Activated CD4-positive, alpha-beta T cell treated with anti-CD3 and anti-CD28 coated beads for 48 hours (primary cell): ENCODE data around the gene B3GALT6.

Experiments
- DNase-seq: peaks from one replicate; pipeline ENCODE4 v3.0.0-alpha.2; 2020

B3GALT6 gene

GRCh38 chr1:1232796-1233566 is 944 bp downstream of the B3GALT6 start:
- no peak for DNase-seq

- DNase-seq, result no peak
Observed at GRCh38 chr1:1233567-1233892, 1.5 kb downstream of the B3GALT6 start.

GRCh38 chr1:1234180-1234808 is 2.3 kb downstream of the B3GALT6 start:
- DNase-seq, result no peak

- no peak for DNase-seq
Observed at GRCh38 chr1:1235016-1235744, 3.1 kb downstream of the B3GALT6 start.

- DNase-seq, result no peak
Observed at GRCh38 chr1:1236176-1236763, 4.2 kb downstream of the B3GALT6 start.

- no peak for DNase-seq
Observed at GRCh38 chr1:1236945-1237873, 5.2 kb downstream of the B3GALT6 start.

GRCh38 chr1:1237874-1238701 is 6.1 kb downstream of the B3GALT6 start:
- no peak for DNase-seq

GRCh38 chr1:1238702-1239178 is 6.7 kb downstream of the B3GALT6 start:
- no peak for DNase-seq

- no peak for DNase-seq
Observed at GRCh38 chr1:1239227-1239613, 7.2 kb downstream of the B3GALT6 start.

GRCh38 chr1:1239614-1240347 is 7.7 kb downstream of the B3GALT6 start:
- DNase-seq, result no peak

- no peak for DNase-seq
Observed at GRCh38 chr1:1240348-1240732, 8.3 kb downstream of the B3GALT6 start.

GRCh38 chr1:1240822-1241587 is 9.0 kb downstream of the B3GALT6 start:
- DNase-seq, result no peak

GRCh38 chr1:1241588-1242219 is 9.7 kb downstream of the B3GALT6 start:
- DNase-seq, result no peak

- no peak for DNase-seq
Observed at GRCh38 chr1:1242461-1243265, 10.6 kb downstream of the B3GALT6 start.

- no peak for DNase-seq
Observed at GRCh38 chr1:1243266-1243660, 11.2 kb downstream of the B3GALT6 start.

GRCh38 chr1:1243807-1244191 is 11.8 kb downstream of the B3GALT6 start:
- DNase-seq, result no peak

GRCh38 chr1:1244192-1244811 is 12.3 kb downstream of the B3GALT6 start:
- DNase-seq, result no peak

- no peak for DNase-seq
Observed at GRCh38 chr1:1245178-1245816, 13.3 kb downstream of the B3GALT6 start.
